ENCODE results near the gene NT5DC3.

GRCh38 chr12:103793512-103794045 lies 47.5 kb downstream of the NT5DC3 start:
- no peak for TF ChIP-seq BHLHE40 (IDR thresholded peaks at IDR 0.05; ENCODE audit: borderline replicate concordance)
- no peak for TF ChIP-seq ARNT (IDR thresholded peaks at IDR 0.05)
- no peak for TF ChIP-seq ZNF384 (IDR thresholded peaks at IDR 0.05)
- TF ChIP-seq PKNOX1 (IDR thresholded peaks at IDR 0.05) = no peak
- TF ChIP-seq SP1 (IDR thresholded peaks at IDR 0.05) = no peak
- TF ChIP-seq CTBP1 (IDR thresholded peaks at IDR 0.05; ENCODE audit: borderline replicate concordance) = no peak

All from HEK293T (cell line).